Tongue (tissue), 3 donors: ENCODE results near the gene SURF1. TPM values are rescaled to one million over a fixed set of nuclear protein-coding genes. Genes with fewer than 3 reads are reported as not detected.
"Not testable (repeated sequence)": the region's sequence is repeated elsewhere in the genome, so short reads cannot be mapped to it uniquely, and the experiment has no call there.

ENCODE experiments used
- DNase-seq: peaks from one replicate; pipeline ENCODE4 v3.0.0-alpha.2; 2015
- small RNA-seq: library from RNA; depleted of rRNA; stranded (forward); fragments of <200 nt; gene quantifications from one replicate; pipeline ENCODE3, GENCODE V24; 2014; ENCODE audit warnings: low replicate concordance
- total RNA-seq: library from RNA; depleted of rRNA; stranded (reverse); fragments of >200 nt; gene quantifications from one replicate; pipeline ENCODE4 v1.2.3, GENCODE V29; 2014

SURF1 gene
- total RNA-seq, 1 donor from 2014 or later: 23.6 TPM

GRCh38 chr9:133320421-133320881, 35.8 kb downstream of the SURF1 start:
- DNase-seq: no peak

- not testable (repeated sequence) for DNase-seq
Observed at GRCh38 chr9:133317551-133317950, 38.7 kb downstream of the SURF1 start.

GRCh38 chr9:133315997-133316396, 40.3 kb downstream of the SURF1 start:
- DNase-seq: no peak

GRCh38 chr9:133309608-133310007, 46.7 kb downstream of the SURF1 start:
- DNase-seq: no peak

- DNase-seq: no peak
Observed at GRCh38 chr9:133307301-133307700, 49.0 kb downstream of the SURF1 start.

GRCh38 chr9:133306242-133307204, 49.8 kb downstream of the SURF1 start:
- peak; percentile 32 for DNase-seq

GRCh38 chr9:133305731-133306130, 50.6 kb downstream of the SURF1 start:
- no peak for DNase-seq

GRCh38 chr9:133304477-133305377, 51.6 kb downstream of the SURF1 start:
- no peak for DNase-seq

GRCh38 chr9:133304158-133304470, 52.2 kb downstream of the SURF1 start:
- DNase-seq: peak; percentile 5

- no peak for DNase-seq
Observed at GRCh38 chr9:133303266-133304157, 52.8 kb downstream of the SURF1 start.

Small RNA genes within 50 kb of the gene (small RNA-seq; reads per million reads assigned to genes)
- gene RF00019: not detected
- gene SNORD24: not detected
- not detected for gene SNORD36A
- not detected for gene SNORD36B
- gene SNORD36C: not detected

Other genes starting within 250 kb of the SURF1 start
- gene RALGDS, start 235.2 kb downstream of the SURF1 start, total RNA-seq: 56.0 TPM
- 5.1 TPM for gene GBGT1, start 192.6 kb downstream of the SURF1 start, total RNA-seq
- gene OBP2B, start 147.2 kb downstream of the SURF1 start, total RNA-seq: not detected
- gene ABO, start 81.3 kb downstream of the SURF1 start, total RNA-seq: 1.4 TPM
- 18.9 TPM for gene SURF6, start 20.3 kb downstream of the SURF1 start, total RNA-seq
- gene MED22, start 8.4 kb downstream of the SURF1 start, total RNA-seq: 29.4 TPM
- gene RPL7A, start 8.3 kb downstream of the SURF1 start, total RNA-seq: 1,430 TPM
- gene SURF2, start 63 bp upstream of the SURF1 start, total RNA-seq: 4.1 TPM
- 160 TPM for gene SURF4, start 19.6 kb upstream of the SURF1 start, total RNA-seq
- gene STKLD1, start 19.9 kb upstream of the SURF1 start, total RNA-seq: 0.41 TPM
- gene REXO4, start 61.5 kb upstream of the SURF1 start, total RNA-seq: 19.0 TPM
- 4.2 TPM for gene ADAMTS13, start 65.9 kb upstream of the SURF1 start, total RNA-seq
- gene CACFD1, start 103.5 kb upstream of the SURF1 start, total RNA-seq: 6.8 TPM
- 0.92 TPM for gene SLC2A6, start 122.6 kb upstream of the SURF1 start, total RNA-seq
- 18.3 TPM for gene MYMK, start 168.5 kb upstream of the SURF1 start, total RNA-seq
- 4.3 TPM for gene ADAMTSL2, start 178.2 kb upstream of the SURF1 start, total RNA-seq